H1 (cell line): ENCODE results near the gene ACVR2A. TPM values are rescaled to one million over a fixed set of nuclear protein-coding genes. Genes with fewer than 3 reads are reported as not detected.

ENCODE experiments used
- CTCF ChIA-PET: fragments of 300-600 bp; sonication (Branson Sonifier 250); formaldehyde crosslinking; loops from one replicate; lab custom pipeline; 2021; ENCODE audit not compliant: partially characterized antibody; lab: Charles Lee
- POLR2A ChIA-PET: fragments of 300-600 bp; sonication (Branson Sonifier 250); formaldehyde crosslinking; loops from one replicate; lab custom pipeline; 2021; ENCODE audit warnings: inconsistent platforms; ENCODE audit not compliant: partially characterized antibody; lab: Charles Lee
- DNase-seq, 2 experiments: peaks; one replicate each; pipeline versions ENCODE4 v3.0.0 to v3.0.0-alpha.2; 2010 to 2022; ENCODE audit warnings: low spot score in 2 of 2, low read depth in 1 of 2, mixed read lengths in 1 of 2
- FAIRE-seq: peaks from 2 replicates; lab custom pipeline; 2011; peaks lifted over from hg19 to GRCh38; lab: Jason Lieb, UNC
- H2AFZ ChIP-seq: 2 replicates; pipeline ENCODE4 v1.8.1; 2012; ENCODE audit warnings: low read length, inconsistent platforms
- H2AK5ac ChIP-seq: 2 replicates; pipeline ENCODE4 v1.6.1; 2013; ENCODE audit warnings: low read depth, low read length
- H2BK120ac ChIP-seq: replicated peaks from 2 replicates; pipeline ENCODE3; 2013; ENCODE audit warnings: low read depth, low read length, inconsistent platforms
- H2BK12ac ChIP-seq: 2 replicates; pipeline ENCODE4 v1.6.1; 2013; ENCODE audit warnings: low read depth, low read length
- H2BK15ac ChIP-seq: 2 replicates; pipeline ENCODE4 v1.6.1; 2013; ENCODE audit warnings: low read length
- H2BK20ac ChIP-seq: 2 replicates; pipeline ENCODE4 v1.6.1; 2013; ENCODE audit warnings: low read length
- H2BK5ac ChIP-seq: 2 replicates; pipeline ENCODE4 v1.6.1; 2013; ENCODE audit warnings: low read depth, low read length
- H3K14ac ChIP-seq: 2 replicates; pipeline ENCODE4 v1.6.1; 2013; ENCODE audit warnings: inconsistent platforms; ENCODE audit not compliant: insufficient read length
- H3K18ac ChIP-seq: 2 replicates; pipeline ENCODE4 v1.6.1; 2013; ENCODE audit warnings: low read length; ENCODE audit errors: extremely low read depth
- H3K23ac ChIP-seq: 2 replicates; pipeline ENCODE4 v1.6.1; 2013; ENCODE audit warnings: inconsistent platforms; ENCODE audit not compliant: insufficient read length
- H3K23me2 ChIP-seq: 2 replicates; pipeline ENCODE4 v1.6.1; 2013; ENCODE audit warnings: low read depth, low read length
- H3K27ac ChIP-seq: 2 replicates; pipeline ENCODE4 v1.6.1; 2011; ENCODE audit warnings: low read depth, low read length, inconsistent platforms
- H3K27me3 ChIP-seq, 4 experiments: replicated peaks in 1 of 4; 1 replicate in 1 of 4; 2 replicates in 3 of 4; pipeline versions ENCODE4 v1.6.1 to v1.8.1; 2011 to 2013; ENCODE audit warnings: low read length in 3 of 4, mild to moderate bottlenecking in 3 of 4, inconsistent platforms in 2 of 4, mixed read lengths in 2 of 4, moderate library complexity in 1 of 4; ENCODE audit not compliant: control insufficient read depth in 3 of 4, insufficient read depth in 3 of 4; ENCODE audit errors: extremely low read depth in 1 of 4
- H3K36me3 ChIP-seq, 4 experiments: 2 replicates each; pipeline versions ENCODE4 v1.6.1 to v1.8.1; 2011 to 2013; ENCODE audit warnings: mild to moderate bottlenecking in 4 of 4, low read length in 3 of 4, moderate library complexity in 2 of 4, control low read depth in 1 of 4, inconsistent platforms in 1 of 4; ENCODE audit not compliant: insufficient read depth in 4 of 4, control insufficient read depth in 2 of 4
- H3K4ac ChIP-seq: replicated peaks from 2 replicates; pipeline ENCODE3; 2013; ENCODE audit warnings: low read length, low read depth, mixed read lengths, inconsistent platforms; ENCODE audit not compliant: insufficient read length
- H3K4me1 ChIP-seq, 4 experiments: replicated peaks in 1 of 4; 1 replicate in 1 of 4; 2 replicates in 3 of 4; pipeline versions ENCODE4 v1.6.1 to v1.8.1; 2011 to 2013; ENCODE audit warnings: low read length in 3 of 4, inconsistent platforms in 2 of 4, mixed read lengths in 1 of 4; ENCODE audit not compliant: insufficient read depth in 4 of 4, control insufficient read depth in 3 of 4
- H3K4me2 ChIP-seq, 2 experiments: 2 replicates each; pipeline versions ENCODE4 v1.6.1 to v1.8.1; 2011 to 2013; ENCODE audit warnings: low read depth in 2 of 2, low read length in 2 of 2, control low read depth in 1 of 2, inconsistent platforms in 1 of 2, mild to moderate bottlenecking in 1 of 2; ENCODE audit not compliant: insufficient read depth in 1 of 2
- H3K4me3 ChIP-seq, 4 experiments: fragments of 200-600, 300-600 bp in 1 of 4; sonication (generic), shearing (Covaris generic), sonication (Bioruptor Twin) in 1 of 4; 2 replicates each; pipeline versions ENCODE4 v1.5.1 to v1.8.1; 2011 to 2016; ENCODE audit warnings: low read length in 4 of 4, low read depth in 3 of 4, control low read depth in 2 of 4, inconsistent platforms in 2 of 4, mild to moderate bottlenecking in 2 of 4, mixed read lengths in 1 of 4, moderate library complexity in 1 of 4; ENCODE audit not compliant: insufficient read depth in 2 of 4; ENCODE audit errors: extremely low read depth in 1 of 4
- H3K56ac ChIP-seq: replicated peaks from 2 replicates; pipeline ENCODE3; 2013; ENCODE audit warnings: low read depth, mild to moderate bottlenecking, mixed read lengths, low read length, inconsistent platforms; ENCODE audit not compliant: insufficient read length
- H3K79me1 ChIP-seq: 2 replicates; pipeline ENCODE4 v1.6.1; 2013; ENCODE audit warnings: low read depth, low read length, control low read depth
- H3K79me2 ChIP-seq, 2 experiments: 2 replicates each; pipeline versions ENCODE4 v1.6.1 to v1.8.1; 2012 to 2013; ENCODE audit warnings: low read length in 2 of 2, mild to moderate bottlenecking in 2 of 2, inconsistent platforms in 1 of 2; ENCODE audit not compliant: insufficient read depth in 2 of 2, control insufficient read depth in 1 of 2
- H3K9ac ChIP-seq, 4 experiments: replicated peaks in 1 of 4; 1 replicate in 1 of 4; 2 replicates in 3 of 4; pipeline versions ENCODE4 v1.6.1 to v1.8.1; 2011 to 2013; ENCODE audit warnings: low read depth in 3 of 4, low read length in 3 of 4, control low read depth in 2 of 4, mild to moderate bottlenecking in 2 of 4, moderate library complexity in 2 of 4, inconsistent platforms in 1 of 4; ENCODE audit errors: extremely low read depth in 1 of 4
- H3K9me3 ChIP-seq, 2 experiments: 2 replicates each; pipeline versions ENCODE4 v1.6.1 to v1.8.1; 2012 to 2013; ENCODE audit warnings: mild to moderate bottlenecking in 2 of 2, moderate library complexity in 2 of 2, control low read depth in 1 of 2, inconsistent platforms in 1 of 2, low read depth in 1 of 2, low read length in 1 of 2, mixed read lengths in 1 of 2; ENCODE audit not compliant: insufficient read depth in 2 of 2
- H4K20me1 ChIP-seq, 2 experiments: replicated peaks in 1 of 2; 2 replicates each; pipeline versions ENCODE3 to v1.8.1; 2011 to 2013; ENCODE audit warnings: inconsistent platforms in 2 of 2, low read length in 2 of 2, mild to moderate bottlenecking in 1 of 2; ENCODE audit not compliant: insufficient read depth in 2 of 2, control insufficient read depth in 1 of 2
- H4K5ac ChIP-seq: 2 replicates; pipeline ENCODE4 v1.6.1; 2013; ENCODE audit warnings: low read length, low read depth, mixed read lengths, inconsistent platforms; ENCODE audit not compliant: insufficient read length
- H4K8ac ChIP-seq: 2 replicates; pipeline ENCODE4 v1.8.0; 2013; ENCODE audit warnings: mild to moderate bottlenecking, moderate library complexity, low read length, inconsistent platforms; ENCODE audit not compliant: insufficient read depth; ENCODE audit errors: extremely low read depth
- H4K91ac ChIP-seq: replicated peaks from 2 replicates; pipeline ENCODE3; 2013; ENCODE audit warnings: low read length, mixed read lengths, inconsistent platforms; ENCODE audit not compliant: insufficient read length
- CBX5 ChIP-seq: fragments of 300-800, 300-1000 bp; sonication (generic); IDR thresholded peaks from 2 replicates; pipeline ENCODE4 v1.7.1; 2016; ENCODE audit warnings: antibody characterized with exemption, low read length, low read depth
- CHD1 ChIP-seq: IDR thresholded peaks from 2 replicates; pipeline ENCODE4 v1.6.1; 2012; ENCODE audit warnings: low read depth, low read length, improper control_type of control experiment
- EZH2 ChIP-seq: fragments of 200-600 bp; sonication (generic); IDR thresholded peaks from 2 replicates; pipeline ENCODE4 v1.7.1; 2012; ENCODE audit warnings: low read depth, mild to moderate bottlenecking, moderate library complexity, low read length, inconsistent platforms; ENCODE audit not compliant: severe bottlenecking
- JUND ChIP-seq: IDR thresholded peaks from 2 replicates; pipeline ENCODE4 v1.6.1; 2011; ENCODE audit warnings: mild to moderate bottlenecking, improper control_type of control experiment, low read length
- KDM5A ChIP-seq: fragments of 200-600 bp; IDR thresholded peaks from 2 replicates; pipeline ENCODE4 v1.7.1; 2012; ENCODE audit warnings: mild to moderate bottlenecking, low read length, inconsistent platforms, mixed read lengths
- MAFK ChIP-seq: IDR thresholded peaks from 2 replicates; pipeline ENCODE4 v1.6.1; 2012; ENCODE audit warnings: low read depth, mild to moderate bottlenecking, improper control_type of control experiment, low read length
- MAX ChIP-seq: IDR thresholded peaks from 2 replicates; pipeline ENCODE4 v1.6.1; 2012; ENCODE audit warnings: inconsistent platforms
- NRF1 ChIP-seq: IDR thresholded peaks from 2 replicates; pipeline ENCODE4 v1.6.1; 2011; ENCODE audit warnings: mild to moderate bottlenecking, low read depth, low read length, improper control_type of control experiment
- RBBP5 ChIP-seq: IDR thresholded peaks from 2 replicates; pipeline ENCODE4 v1.7.1; 2012; ENCODE audit warnings: low read depth, mild to moderate bottlenecking, inconsistent platforms, low read length, moderate library complexity, borderline replicate concordance
- SAP30 ChIP-seq: fragments of 300-600 bp; sonication (generic); IDR thresholded peaks from 2 replicates; pipeline ENCODE4 v1.7.1; 2012; ENCODE audit warnings: low read length, moderate library complexity, mild to moderate bottlenecking, inconsistent platforms; ENCODE audit not compliant: insufficient read depth, insufficient replicate concordance
- SIRT6 ChIP-seq: IDR thresholded peaks from one replicate; pipeline ENCODE4 v1.7.1; 2012; ENCODE audit warnings: low read length, inconsistent platforms
- SP2 ChIP-seq: IDR thresholded peaks from 2 replicates; pipeline ENCODE4 v1.6.1; 2012; ENCODE audit warnings: mild to moderate bottlenecking, low read length, inconsistent platforms
- SP4 ChIP-seq: IDR thresholded peaks from 2 replicates; pipeline ENCODE4 v1.6.1; 2012; ENCODE audit warnings: low read length, inconsistent platforms
- TAF1 ChIP-seq: IDR thresholded peaks from 2 replicates; pipeline ENCODE4 v1.6.1; 2011; ENCODE audit warnings: mild to moderate bottlenecking, low read depth, low read length
- TCF12 ChIP-seq: IDR thresholded peaks from 2 replicates; pipeline ENCODE4 v1.6.1; 2011; ENCODE audit warnings: low read depth, mild to moderate bottlenecking, low read length
- TEAD4 ChIP-seq: IDR thresholded peaks from 2 replicates; pipeline ENCODE4 v1.6.1; 2012; ENCODE audit warnings: low read depth, low read length, inconsistent platforms, mixed read lengths
- WGBS, 2 experiments: shearing (Covaris generic) in 1 of 2; methylation state at CpG; one replicate each; pipeline versions ENCODE4 v1.1.6 to v1.1.7; 2013 to 2015; ENCODE audit warnings: low lambda C conversion rate in 2 of 2, mixed read lengths in 2 of 2, inconsistent platforms in 1 of 2, low coverage in 1 of 2, missing lambda C conversion rate in 1 of 2; ENCODE audit not compliant: insufficient replicate concordance in 2 of 2, insufficient coverage in 1 of 2, insufficient read length in 1 of 2; ENCODE audit errors: extremely low coverage in 1 of 2, missing lambda C conversion rate in 1 of 2; 5-methylcytosine and 5-hydroxymethylcytosine counted together
- polyA plus RNA-seq, 7 experiments: library from polyadenylated mRNA; depleted of rRNA in 3 of 7; stranded (reverse) in 5 of 7; unstranded in 2 of 7; fragments of >200 nt in 5 of 7; fragments of 200-250 nt in 2 of 7; gene quantifications; 1 replicate in 5 of 7; 2 replicates in 1 of 7; 4 replicates in 1 of 7; pipeline versions ENCODE4 v1.2.1 to v1.2.3, GENCODE V29; 2011 to 2013; ENCODE audit warnings: missing spikeins in 2 of 7, mixed read lengths in 2 of 7
- total RNA-seq: library from RNA; stranded (reverse); fragmentation: NEBNext Ultra II Directional; extraction: Animal tissue kit (Norgen Biotek cat#: 25700); gene quantifications from 2 replicates; pipeline ENCODE4 v1.2.1, GENCODE V29; 2021

Gene ACVR2A
- total and polyA plus RNA-seq, 2 of the 8 experiments (the other 6 are each of a cell fraction or from before 2014, with no cell fraction given), result 3.4 to 18.1 TPM

- no peak overlapping the region for H2BK20ac ChIP-seq
- no peaks in the 10 kb centered on the region for H3K4me1 ChIP-seq
- H4K8ac ChIP-seq, result no peak overlapping the region
- H3K27ac ChIP-seq, result no peak overlapping the region
- CTCF ChIA-PET, result interaction anchor here (0.6 to 3.3 kb wide), 11 partner anchors 65 to 1175 kb away, joined by 3 to 18 read pairs (median 3); no protein-coding TSS in a partner anchor
- H3K27me3 ChIP-seq, result no peaks in the 10 kb centered on the region
- H3K79me2 ChIP-seq, result no peaks in the 10 kb centered on the region; a peak in 1 of 4 replicates
- no peak overlapping the region for H3K9ac ChIP-seq
- no peak overlapping the region for H2BK120ac ChIP-seq
- POLR2A ChIA-PET, result no interaction called here
- H2AK5ac ChIP-seq, result no peak overlapping the region
- H2BK5ac ChIP-seq, result no peak overlapping the region
- H2BK12ac ChIP-seq, result no peak overlapping the region
- 0 out of 4 replicates have a peak, but pooled peaks cover 0 to 2% of the 10 kb centered on the region in 2 experiments for H3K9me3 ChIP-seq
- H4K5ac ChIP-seq, result no peak overlapping the region
- H4K20me1 ChIP-seq, result peaks cover 0 to 3% of the 10 kb centered on the region in 2 experiments
- no peaks in the 10 kb centered on the region for H3K79me1 ChIP-seq
- H3K23ac ChIP-seq, result no peak overlapping the region
- H2AFZ ChIP-seq, result no peak overlapping the region
- no peak overlapping the region for H3K18ac ChIP-seq
- peaks cover 0 to 4% (median 2%) of the 10 kb centered on the region in 4 experiments; a peak in 2 of 8 replicates for H3K36me3 ChIP-seq
- no peaks in the 10 kb centered on the region for H3K23me2 ChIP-seq
- no peak overlapping the region for H3K4ac ChIP-seq
- no peak overlapping the region for H3K56ac ChIP-seq
- no peak overlapping the region for H3K4me3 ChIP-seq
- no peak overlapping the region for H4K91ac ChIP-seq
- FAIRE-seq, result no peak
- WGBS, 2 experiments, result 100% methylated on average over 2 of the region's 2 CpGs; no CpG with 5 or more reads in 1 of the 2 experiments
- H3K4me2 ChIP-seq, result no peak overlapping the region
- no peak for DNase-seq
- H3K14ac ChIP-seq, result no peak overlapping the region
- H2BK15ac ChIP-seq, result no peak overlapping the region
- TF ChIP-seq CBX5 (no peak), CHD1 (no peak), RBBP5 (no peak), JUND (no peak), TCF12 (no peak), KDM5A (no peak), SIRT6 (no peak), TEAD4 (no peak), SP2 (no peak), SP4 (no peak), EZH2 (no peak), MAX (no peak), MAFK (no peak), TAF1 (no peak), NRF1 (no peak), SAP30 (no peak)
These were observed 64.3 kb downstream of the ACVR2A start for GRCh38 chr2:147909178-147909577.
